Measurements from ENCODE around the gene MS4A4A. TPM values are rescaled to one million over a fixed set of nuclear protein-coding genes. Genes with fewer than 3 reads are reported as not detected.

MS4A4A gene
- total RNA-seq, 4 donors from 2014 or later = 7.6 to 23.8 (median 12.0) TPM

GRCh38 chr11:60326955-60327354 lies 46.5 kb downstream of the MS4A4A start, which contains the start of gene MS4A6E:
TSS of gene MS4A6E (plus strand) at chr11:60327255. CDS start at chr11:60334896, 7,641 bp downstream.
- Histone ChIP-seq H3K4me1 (no peaks in the 10 kb centered on the region), H3K9me3 (peaks cover 0 to 3% of the 10 kb centered on the region in 2 donors), H3K4me3 (no peak within 1 kb of the TSS), H3K27ac (no peak within 1 kb of the TSS), H3K36me3 (no peaks in the 10 kb centered on the region), H3K27me3 (no peaks in the 10 kb centered on the region)
- in situ Hi-C loops (cut with MboI; ENCODE audit: low pct_ligation_motif_present in 1 of 4, low pct_unique_long_range_greater_than_20kb in 1 of 4, low sequenced_read_pairs in 3 of 4) (no loop called here), intact Hi-C loops (cut with DNase I; ENCODE audit: low total_unique reads) (no loop called here)
- DNase-seq = no peak
- TF ChIP-seq CTCF (IDR thresholded peaks at IDR 0.05) (no peak), POLR2A (IDR thresholded peaks at IDR 0.05) (no peak)
- WGBS, 2 donors (ENCODE audit: low coverage in 1 of 2) = 32 to 73% methylated on average over 1 of the region's 1 CpG

DNA sequence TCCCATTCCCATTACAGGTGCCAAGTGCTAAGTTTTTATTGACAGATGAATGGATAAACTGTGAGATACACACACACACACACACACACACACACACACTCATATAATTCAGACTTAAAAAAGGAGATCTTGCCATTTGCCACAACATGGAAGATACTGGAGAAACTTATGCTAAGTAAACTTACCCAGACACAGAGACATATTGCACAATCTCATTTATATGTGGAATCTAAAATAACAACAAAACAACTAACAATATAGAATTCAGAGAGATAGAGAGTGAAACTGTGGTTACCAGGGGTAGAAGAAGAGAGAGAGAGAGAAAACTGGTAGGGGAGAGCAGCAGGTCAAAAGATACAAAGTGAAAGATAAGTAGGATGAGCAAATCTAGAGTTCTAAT lies 48.0 kb downstream of the MS4A4A start:
- no peak for TF ChIP-seq EP300 (IDR thresholded peaks at IDR 0.05; ENCODE audit: low read depth)
- no peak for TF ChIP-seq CTCF (IDR thresholded peaks at IDR 0.05)
- TF ChIP-seq POLR2AphosphoS5 (IDR thresholded peaks at IDR 0.05) = no peak
- no peak for TF ChIP-seq POLR2A (IDR thresholded peaks at IDR 0.05)
- peaks cover 0 to 3% of the 10 kb centered on the region in 2 donors for H3K9me3 ChIP-seq
- no peak overlapping the region for H3K4me3 ChIP-seq
- no peak overlapping the region for H3K27ac ChIP-seq
- H3K4me1 ChIP-seq = no peaks in the 10 kb centered on the region
- H3K27me3 ChIP-seq = no peaks in the 10 kb centered on the region
- no peaks in the 10 kb centered on the region for H3K36me3 ChIP-seq
- no peak for DNase-seq
- intact Hi-C loops (cut with DNase I; ENCODE audit: low total_unique reads) = no loop called here
- in situ Hi-C loops (cut with MboI; ENCODE audit: low pct_ligation_motif_present in 1 of 4, low pct_unique_long_range_greater_than_20kb in 1 of 4, low sequenced_read_pairs in 3 of 4) = no loop called here

DNA sequence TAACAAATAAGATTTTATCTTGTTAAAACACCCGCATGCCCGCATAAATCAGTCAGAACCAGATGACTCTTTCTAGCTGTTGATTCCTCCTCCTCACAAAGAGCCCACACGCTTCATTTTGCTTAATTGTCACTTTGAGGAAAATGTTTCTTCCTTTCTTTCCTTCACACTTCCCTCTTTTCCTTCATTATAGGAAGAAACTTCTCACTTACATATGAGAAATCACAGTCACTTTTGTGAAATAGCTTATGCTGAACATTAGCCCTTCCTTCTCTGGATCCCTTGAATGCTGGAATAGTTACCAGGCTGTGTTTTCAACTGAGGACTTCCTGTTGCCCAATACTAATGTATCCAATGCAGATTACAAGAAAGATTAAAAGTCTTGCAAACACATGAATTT lies 52.4 kb downstream of the MS4A4A start:
- intact Hi-C loops (cut with DNase I; ENCODE audit: low total_unique reads) = no loop called here
- H3K27ac ChIP-seq = no peak overlapping the region
- no peaks in the 10 kb centered on the region for H3K27me3 ChIP-seq
- H3K4me1 ChIP-seq = no peaks in the 10 kb centered on the region
- peaks cover 0 to 3% of the 10 kb centered on the region in 2 donors for H3K9me3 ChIP-seq
- TF ChIP-seq POLR2A (IDR thresholded peaks at IDR 0.05) = no peak
- no peak for TF ChIP-seq EP300 (IDR thresholded peaks at IDR 0.05; ENCODE audit: low read depth)
- TF ChIP-seq CTCF (IDR thresholded peaks at IDR 0.05) = no peak
- no peak for TF ChIP-seq POLR2AphosphoS5 (IDR thresholded peaks at IDR 0.05)
- no peaks in the 10 kb centered on the region for H3K36me3 ChIP-seq
- DNase-seq = no peak
- in situ Hi-C loops (cut with MboI; ENCODE audit: low pct_ligation_motif_present in 1 of 4, low pct_unique_long_range_greater_than_20kb in 1 of 4, low sequenced_read_pairs in 3 of 4) = no loop called here
- H3K4me3 ChIP-seq = no peak overlapping the region
- 31 to 81% methylated on average over 3 of the region's 3 CpGs for WGBS, 2 donors (ENCODE audit: low coverage in 1 of 2)

GRCh38 chr11:60334005-60334620 lies 53.6 kb downstream of the MS4A4A start:
- peak; percentile 67 for DNase-seq
- H3K9me3 ChIP-seq = peaks cover 0 to 3% of the 10 kb centered on the region in 2 donors
- H3K4me1 ChIP-seq = no peaks in the 10 kb centered on the region
- no peaks in the 10 kb centered on the region for H3K27me3 ChIP-seq
- WGBS, 2 donors (ENCODE audit: low coverage in 1 of 2) = 11% methylated on average over 2 of the region's 2 CpGs; no CpG with 5 or more reads in 1 of the 2 donors
- TF ChIP-seq CTCF (IDR thresholded peaks at IDR 0.05) = peak; percentile 59 to 75 (median 68)
- no peak for TF ChIP-seq POLR2AphosphoS5 (IDR thresholded peaks at IDR 0.05)
- intact Hi-C loops (cut with DNase I; ENCODE audit: low total_unique reads) = no loop called here
- peak overlapping the region in 1 of 4 donors; percentile 28 for H3K27ac ChIP-seq
- H3K4me3 ChIP-seq = no peak overlapping the region
- in situ Hi-C loops (cut with MboI; ENCODE audit: low pct_ligation_motif_present in 1 of 4, low pct_unique_long_range_greater_than_20kb in 1 of 4, low sequenced_read_pairs in 3 of 4) = no loop called here
- H3K36me3 ChIP-seq = no peaks in the 10 kb centered on the region

Measured in transverse colon (tissue), 4 donors.